Vagina (tissue), 2 donors: Measurements from ENCODE around the gene SYT2. TPM values are rescaled to one million over a fixed set of nuclear protein-coding genes. Genes with fewer than 3 reads are reported as not detected.
A peak's percentile ranks its signal among the peaks of the same experiment; 100 is the strongest.
"Not testable (repeated sequence)": the region's sequence is repeated elsewhere in the genome, so short reads cannot be mapped to it uniquely, and the experiment has no call there.

Experiments used
- DNase-seq, 2 donors: peaks; one replicate each; pipeline ENCODE4 v3.0.0-alpha.2; 2017; ENCODE audit errors: extremely low spot score in 2 of 2
- H3K27ac ChIP-seq: fragments of 200-600 bp; sonication (generic); one replicate; pipeline ENCODE4 v1.5.1; 2019
- H3K27me3 ChIP-seq: fragments of 200-600 bp; sonication (generic); one replicate; pipeline ENCODE4 v1.5.1; 2019
- H3K36me3 ChIP-seq, 2 donors: fragments of 200-600 bp; sonication (generic); one replicate each; pipeline ENCODE4 v1.5.1; 2017 to 2019
- H3K4me1 ChIP-seq: fragments of 200-600 bp; sonication (generic); one replicate; pipeline ENCODE4 v1.5.1; 2019
- H3K4me3 ChIP-seq, 2 donors: fragments of 200-600 bp; sonication (generic); 1 replicate in 1 of 2; 2 replicates in 1 of 2; pipeline ENCODE4 v1.5.1; 2016 to 2019
- H3K9me3 ChIP-seq: fragments of 200-600 bp; sonication (generic); one replicate; pipeline ENCODE4 v1.5.1; 2019
- CTCF ChIP-seq, 3 experiments: fragments of 450-650 bp in 2 of 3; fragments of 200-600 bp in 1 of 3; sonication (generic) in 1 of 3; IDR thresholded peaks; one replicate each; pipeline ENCODE4 v1.5.1; 2017 to 2019; ENCODE audit warnings: antibody characterized with exemption in 3 of 3, mild to moderate bottlenecking in 2 of 3, moderate library complexity in 2 of 3
- POLR2A ChIP-seq, 2 donors: fragments of 450-650 bp; IDR thresholded peaks; one replicate each; pipeline ENCODE4 v1.6.1; 2017; ENCODE audit warnings: antibody characterized with exemption in 2 of 2, mild to moderate bottlenecking in 2 of 2, moderate library complexity in 2 of 2
- POLR2AphosphoS5 ChIP-seq, 2 donors: sonication (generic); formaldehyde crosslinking; IDR thresholded peaks; one replicate each; pipeline ENCODE4 v1.9.0; 2017; ENCODE audit warnings: antibody characterized with exemption in 2 of 2, mild to moderate bottlenecking in 2 of 2, low read depth in 1 of 2; ENCODE audit not compliant: insufficient read depth in 1 of 2
- intact Hi-C: fragments of 100-400 bp; cut with DNase I; formaldehyde crosslinking; loops from one replicate; pipeline ENCODE4 v1.15.1; 2023
- total RNA-seq: library from RNA; depleted of rRNA; stranded (reverse); fragments of >200 nt; gene quantifications from one replicate; pipeline ENCODE4 v1.2.3, GENCODE V29; 2016

SYT2 gene
- total RNA-seq, 1 donor from 2014 or later, result not detected

- Histone ChIP-seq H3K27me3 (no peaks in the 10 kb centered on the region), H3K4me3 (no peak overlapping the region), H3K27ac (no peak overlapping the region), H3K9me3 (no peaks in the 10 kb centered on the region), H3K36me3 (no peaks in the 10 kb centered on the region), H3K4me1 (peaks cover 8% of the 10 kb centered on the region)
- intact Hi-C loops, result no loop called here
- no peak for DNase-seq
- no peak for TF ChIP-seq POLR2AphosphoS5 (IDR thresholded peaks at IDR 0.05; ENCODE audit: insufficient read depth in 1 of 2, low read depth in 1 of 2)
- TF ChIP-seq POLR2A (IDR thresholded peaks at IDR 0.05), result no peak
- TF ChIP-seq CTCF (IDR thresholded peaks at IDR 0.05), result peak in 2 of 3 experiments; percentile 12 to 57
These were observed 84.6 kb downstream of the SYT2 start for GRCh38 chr1:202625416-202626360.

- no peaks in the 10 kb centered on the region for H3K27me3 ChIP-seq
- H3K4me1 ChIP-seq, result peaks cover 8% of the 10 kb centered on the region
- H3K27ac ChIP-seq, result no peak overlapping the region
- H3K9me3 ChIP-seq, result no peaks in the 10 kb centered on the region
- TF ChIP-seq CTCF (IDR thresholded peaks at IDR 0.05) (no peak), POLR2A (IDR thresholded peaks at IDR 0.05) (no peak), POLR2AphosphoS5 (IDR thresholded peaks at IDR 0.05; ENCODE audit: insufficient read depth in 1 of 2, low read depth in 1 of 2) (no peak)
- no peak overlapping the region for H3K4me3 ChIP-seq
- no peak for DNase-seq
- intact Hi-C loops, result no loop called here
- no peaks in the 10 kb centered on the region for H3K36me3 ChIP-seq
These were observed 85.5 kb downstream of the SYT2 start for GRCh38 chr1:202624781-202625108.

- no peak for DNase-seq
- Histone ChIP-seq H3K4me3 (no peak overlapping the region), H3K36me3 (no peaks in the 10 kb centered on the region), H3K27me3 (no peaks in the 10 kb centered on the region), H3K27ac (no peak overlapping the region), H3K9me3 (no peaks in the 10 kb centered on the region), H3K4me1 (peaks cover 8% of the 10 kb centered on the region)
- TF ChIP-seq POLR2AphosphoS5 (IDR thresholded peaks at IDR 0.05; ENCODE audit: insufficient read depth in 1 of 2, low read depth in 1 of 2) (no peak), CTCF (IDR thresholded peaks at IDR 0.05) (no peak), POLR2A (IDR thresholded peaks at IDR 0.05) (no peak)
- intact Hi-C loops, result no loop called here
These were observed 86.0 kb downstream of the SYT2 start for GRCh38 chr1:202624088-202624780.

GRCh38 chr1:202623476-202623875 is 86.8 kb downstream of the SYT2 start:
- H3K27ac ChIP-seq, H3K27me3 ChIP-seq, H3K4me3 ChIP-seq, intact Hi-C loops, H3K4me1 ChIP-seq, DNase-seq, H3K9me3 ChIP-seq, H3K36me3 ChIP-seq: not testable (repeated sequence)

- no peak overlapping the region for H3K4me3 ChIP-seq
These were observed 87.2 kb downstream of the SYT2 start for GRCh38 chr1:202623075-202623474.

GRCh38 chr1:202622388-202622787 is 87.9 kb downstream of the SYT2 start:
- Histone ChIP-seq H3K4me3 (no peak overlapping the region), H3K4me1 (peaks cover 8% of the 10 kb centered on the region), H3K27me3 (no peaks in the 10 kb centered on the region), H3K36me3 (no peaks in the 10 kb centered on the region), H3K9me3 (no peaks in the 10 kb centered on the region), H3K27ac (no peak overlapping the region)
- TF ChIP-seq CTCF (IDR thresholded peaks at IDR 0.05) (no peak), POLR2AphosphoS5 (IDR thresholded peaks at IDR 0.05; ENCODE audit: insufficient read depth in 1 of 2, low read depth in 1 of 2) (no peak), POLR2A (IDR thresholded peaks at IDR 0.05) (no peak)
- DNase-seq, result no peak
- intact Hi-C loops, result no loop called here

More at GRCh38 chr1:202623075-202623474, 87.2 kb downstream of the SYT2 start:
- DNase-seq, result no peak
- Histone ChIP-seq H3K27ac (no peak overlapping the region), H3K9me3 (no peaks in the 10 kb centered on the region), H3K27me3 (no peaks in the 10 kb centered on the region), H3K4me1 (peaks cover 8% of the 10 kb centered on the region), H3K36me3 (no peaks in the 10 kb centered on the region)
- intact Hi-C loops, result no loop called here
- TF ChIP-seq POLR2AphosphoS5 (IDR thresholded peaks at IDR 0.05; ENCODE audit: insufficient read depth in 1 of 2, low read depth in 1 of 2) (peak in 1 of 2 donors; percentile 11), POLR2A (IDR thresholded peaks at IDR 0.05) (no peak)
